Measurements from ENCODE around the gene FAM217B.

FAM217B gene

GRCh38 chr20:59940129-59940955, at the start of gene FAM217B, which contains the start of gene PPP1R3D:
TSS of gene FAM217B (plus strand) at chr20:59940389. CDS start at chr20:59943944, 3,555 bp downstream.
TSS of gene PPP1R3D (minus strand) at chr20:59940305. CDS start at chr20:59939931, 374 bp downstream.
- DNase-seq (ENCODE audit: low read depth) = peak; percentile 82

GRCh38 chr20:59891581-59891980, 48.6 kb upstream of the FAM217B start:
- DNase-seq (ENCODE audit: low read depth) = no peak

DNA sequence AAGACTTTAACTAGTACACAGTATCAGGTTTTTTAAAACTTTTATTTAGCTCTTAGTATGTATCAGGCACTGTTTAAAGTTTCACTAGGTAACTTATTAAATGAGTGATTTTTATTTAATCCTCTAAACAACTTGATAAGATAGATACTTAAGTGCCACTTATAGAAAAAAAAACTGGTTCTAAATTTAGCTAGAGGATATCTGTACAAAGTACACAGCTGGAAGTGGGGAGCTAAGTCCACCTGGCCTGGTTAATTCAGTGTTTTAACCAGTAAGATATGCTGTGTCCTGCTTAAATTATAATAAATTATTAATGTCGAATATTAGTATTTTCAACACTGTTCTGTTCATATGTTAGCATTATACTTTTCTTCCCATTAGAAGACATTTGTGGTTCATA, 44.3 kb upstream of the FAM217B start:
- DNase-seq (ENCODE audit: low read depth) = no peak

- DNase-seq (ENCODE audit: low read depth) = no peak
Measured at GRCh38 chr20:59902470-59902869, 37.7 kb upstream of the FAM217B start.

DNA sequence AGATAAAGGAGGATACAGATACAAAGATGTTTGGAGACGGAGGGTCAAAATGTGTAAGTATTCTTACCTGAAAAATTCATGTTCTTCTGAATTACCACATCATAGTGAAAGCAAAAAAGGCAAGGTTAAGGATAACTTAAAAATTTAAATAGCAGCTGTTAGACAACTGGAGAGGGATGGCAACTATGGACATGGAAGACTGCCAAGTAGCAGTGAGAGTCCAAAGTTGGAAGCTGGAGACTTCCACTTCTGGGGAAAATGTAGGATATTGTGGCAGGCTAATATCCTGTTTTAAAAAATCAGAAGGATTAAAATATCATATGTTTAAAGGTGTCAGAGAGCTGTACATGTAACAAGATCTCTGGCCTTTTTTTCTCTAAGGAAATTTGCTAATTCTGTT, 36.6 kb upstream of the FAM217B start:
- no peak for DNase-seq (ENCODE audit: low read depth)

DNA sequence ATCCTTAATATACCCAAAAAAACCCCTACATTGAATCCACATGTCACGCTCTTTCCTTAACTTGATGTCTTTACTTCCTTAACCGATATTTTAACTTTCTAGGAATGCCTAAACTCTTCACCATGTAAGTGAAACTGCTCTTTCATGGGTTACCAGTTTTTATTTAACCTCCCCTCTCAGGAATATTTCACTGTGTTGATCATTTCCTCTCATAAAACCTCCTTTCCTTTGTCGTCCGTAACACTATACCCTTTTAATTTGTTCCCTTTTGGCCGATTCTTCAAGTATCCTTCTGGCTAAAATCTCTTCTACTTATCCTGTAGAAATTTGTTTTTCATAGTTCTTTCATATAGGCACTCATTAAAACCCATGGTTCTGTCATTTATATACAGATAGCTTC, 31.3 kb upstream of the FAM217B start:
- no peak for DNase-seq (ENCODE audit: low read depth)

DNA sequence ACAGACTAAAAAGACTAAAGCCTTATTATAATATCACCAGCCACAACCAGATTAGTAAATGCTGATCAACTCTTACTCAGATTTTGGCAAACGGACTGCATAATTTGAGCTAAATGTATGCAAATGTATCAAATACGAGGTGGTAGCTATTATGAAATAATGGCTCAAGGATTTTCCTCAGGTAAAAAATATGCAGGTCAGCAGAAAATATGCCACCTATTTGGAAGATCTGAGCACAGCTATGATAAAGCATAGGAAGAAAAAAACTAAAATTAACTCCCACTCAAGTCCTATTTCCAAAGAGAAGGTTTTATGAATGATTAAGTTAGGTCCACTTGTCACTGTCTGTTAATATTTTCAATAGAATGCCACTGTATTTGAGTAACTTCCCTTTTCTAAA, 29.1 kb upstream of the FAM217B start:
- no peak for DNase-seq (ENCODE audit: low read depth)

GRCh38 chr20:59912609-59913008, 27.6 kb upstream of the FAM217B start:
- DNase-seq (ENCODE audit: low read depth) = no peak

DNA sequence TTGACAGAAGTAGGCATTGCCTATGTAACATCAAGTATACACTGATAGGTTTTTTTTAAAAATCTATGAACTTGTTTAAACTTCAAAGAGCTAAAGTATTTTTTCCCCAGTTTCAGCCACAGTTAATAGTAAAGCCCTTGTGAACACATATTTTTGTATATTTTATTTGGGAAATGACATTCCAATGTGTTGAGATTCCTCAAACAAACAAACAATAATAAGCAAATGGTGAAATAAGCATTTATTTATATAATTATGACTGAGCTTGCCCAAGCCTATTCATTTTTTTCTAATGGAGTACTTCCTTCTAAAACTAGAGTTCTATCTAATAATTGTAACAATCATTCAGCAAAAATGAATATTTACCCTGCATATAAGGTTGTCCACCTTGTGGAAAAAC, 19.2 kb upstream of the FAM217B start:
- DNase-seq (ENCODE audit: low read depth) = no peak

GRCh38 chr20:59923514-59923913, 16.7 kb upstream of the FAM217B start:
- DNase-seq (ENCODE audit: low read depth) = no peak

DNA sequence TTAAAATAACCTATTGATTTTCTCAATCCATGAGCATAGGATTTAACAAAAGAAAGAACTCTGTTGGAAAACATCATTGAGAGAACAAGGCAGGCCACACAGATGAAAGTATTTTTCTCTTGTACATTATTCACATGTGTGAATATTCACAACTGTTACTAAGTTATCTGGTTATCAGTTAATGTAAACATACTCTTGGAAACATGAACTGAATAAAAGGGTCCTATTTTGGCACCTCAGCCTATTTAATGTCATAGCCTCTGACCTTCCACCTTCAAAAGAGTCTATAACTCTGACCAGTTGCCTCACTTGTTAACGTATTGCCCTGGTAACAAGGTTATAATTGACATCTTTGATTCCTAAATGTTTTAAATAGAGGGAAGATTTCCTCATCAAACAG, 14.8 kb upstream of the FAM217B start:
- DNase-seq (ENCODE audit: low read depth) = no peak

DNA sequence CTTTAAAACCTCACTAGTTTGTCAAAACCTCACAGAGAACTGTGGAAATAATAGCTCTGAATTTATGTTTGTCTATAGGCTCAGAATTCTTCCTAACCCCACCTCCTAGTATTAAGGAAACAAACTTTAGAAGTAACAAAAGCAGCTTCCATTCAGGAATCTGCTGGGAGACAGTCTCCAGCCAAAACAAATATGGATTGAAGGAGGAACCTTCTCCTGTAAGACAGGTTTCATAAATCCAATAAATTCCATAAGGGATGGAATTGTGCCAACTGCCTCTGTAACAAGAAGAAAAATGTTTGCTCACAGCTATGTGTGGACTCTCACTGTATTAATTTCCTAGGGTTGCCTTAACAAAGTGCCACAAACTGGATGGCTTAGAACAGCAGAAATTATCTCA, 14.3 kb upstream of the FAM217B start:
- DNase-seq (ENCODE audit: low read depth) = no peak

DNA sequence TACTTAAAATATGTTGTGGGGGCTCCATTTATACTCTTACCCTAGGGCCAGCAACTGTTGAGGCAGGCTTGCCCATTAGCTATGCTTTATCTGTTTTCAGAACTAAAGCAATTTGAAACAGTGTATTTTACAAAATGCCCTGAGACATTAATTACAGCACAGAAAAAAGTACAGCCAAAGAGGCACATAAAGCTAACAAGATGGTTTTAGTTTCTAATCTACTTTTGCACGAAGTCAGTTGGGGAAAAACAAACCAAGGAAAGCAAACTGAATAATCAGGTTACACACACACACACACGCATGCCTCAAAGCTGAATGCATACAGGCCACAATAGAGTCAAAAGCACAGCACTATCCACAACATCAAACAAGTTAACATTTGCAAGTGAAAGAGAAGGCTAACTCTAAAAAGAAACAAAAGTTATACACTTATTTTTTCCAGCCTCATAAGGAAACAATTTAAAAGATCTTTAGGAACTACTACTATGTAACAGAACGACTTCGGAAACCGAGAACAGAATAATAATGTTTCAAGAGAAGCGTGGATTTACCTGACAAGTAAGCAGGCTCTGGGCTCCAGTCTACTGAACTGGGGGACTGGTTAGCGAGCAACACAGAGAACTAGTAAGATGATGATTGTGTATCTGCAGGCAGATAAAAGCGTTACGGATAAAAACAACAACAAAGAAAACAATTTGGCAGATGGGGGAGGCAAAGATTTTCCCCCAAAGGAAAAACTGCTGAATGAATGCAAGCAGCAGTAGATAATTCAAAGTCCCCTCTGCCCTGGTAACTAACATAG, 8.5 kb upstream of the FAM217B start:
- no peak for DNase-seq (ENCODE audit: low read depth)

- no peak for DNase-seq (ENCODE audit: low read depth)
Measured at GRCh38 chr20:59932616-59933295, 7.4 kb upstream of the FAM217B start.

DNA sequence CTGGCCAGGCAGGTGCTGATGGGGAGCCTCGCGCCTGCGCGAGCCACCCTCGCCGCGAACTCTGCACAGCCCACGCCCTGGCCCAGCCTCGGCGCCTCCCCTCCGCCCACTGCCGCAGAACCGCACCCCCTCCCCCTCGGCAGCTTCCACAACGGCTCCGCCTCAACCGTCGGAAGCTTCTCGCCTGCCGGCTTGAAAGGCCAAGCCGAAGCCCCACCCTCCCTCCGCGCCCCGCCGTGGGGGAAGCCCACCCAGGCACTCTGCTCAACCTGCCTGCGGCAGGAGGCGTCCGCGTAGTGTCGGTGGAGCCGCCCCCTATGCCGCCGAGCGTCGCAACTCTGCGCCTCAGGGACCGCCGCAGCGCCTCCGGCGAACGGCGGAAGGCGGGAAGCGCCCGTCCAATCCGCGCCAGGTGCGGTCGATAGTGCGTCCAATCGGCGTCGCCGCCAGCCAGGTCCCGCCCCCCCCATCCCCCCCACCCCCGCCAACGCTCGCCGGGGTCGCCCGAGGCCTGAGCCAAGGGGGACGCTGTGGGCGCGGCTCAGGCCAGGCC, 6.8 kb upstream of the FAM217B start, which contains the start of gene SYCP2:
TSS of gene SYCP2 (minus strand) at position 342 of the 553 bp plus-strand sequence. CDS start 11,224 bp downstream, outside the sequence.
- DNase-seq (ENCODE audit: low read depth) = peak; percentile 46

DNA sequence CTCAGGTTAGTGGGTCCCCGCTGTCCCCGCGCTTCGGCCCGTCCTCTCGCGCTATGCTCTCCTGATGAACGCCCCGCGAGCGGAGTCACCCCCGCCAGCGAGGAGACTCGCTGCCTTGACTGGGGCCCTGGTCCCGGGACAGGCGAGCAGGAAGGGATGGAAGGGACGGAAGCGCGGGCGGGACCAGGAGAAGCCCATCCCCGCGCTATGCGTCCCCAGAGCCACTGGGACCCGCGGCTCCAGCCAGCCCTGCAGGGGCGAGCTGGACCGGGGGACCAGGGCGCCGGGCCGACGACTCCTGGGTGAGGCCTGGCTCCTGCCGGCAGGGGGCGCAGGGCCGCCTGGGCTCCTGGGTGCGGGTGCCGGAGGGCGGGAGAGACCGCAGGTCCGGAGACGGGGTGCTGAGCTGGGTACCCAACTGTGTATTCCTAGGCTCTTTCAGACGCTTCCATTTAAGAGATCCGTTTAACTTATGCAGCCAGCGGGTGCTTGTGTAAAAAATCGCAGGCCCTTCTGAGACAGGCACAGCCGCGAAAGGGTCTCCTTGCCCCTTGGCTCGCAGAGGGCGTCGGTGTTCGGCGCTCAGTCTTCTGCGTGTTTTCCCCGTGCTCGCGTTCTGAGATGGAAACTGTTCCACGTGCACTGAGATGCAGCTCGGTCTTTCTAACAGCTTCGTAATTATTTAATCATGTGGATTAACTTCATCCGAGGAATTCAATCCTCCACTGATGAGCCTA, 6.2 kb upstream of the FAM217B start:
- DNase-seq (ENCODE audit: low read depth) = peak; percentile 66

GRCh38 chr20:59935457-59936185, 4.6 kb upstream of the FAM217B start:
- DNase-seq (ENCODE audit: low read depth) = no peak

- DNase-seq (ENCODE audit: low read depth) = no peak
Measured at GRCh38 chr20:59936409-59936808, 3.8 kb upstream of the FAM217B start.

GRCh38 chr20:59937150-59937549, 3.0 kb upstream of the FAM217B start:
- no peak for DNase-seq (ENCODE audit: low read depth)

DNA sequence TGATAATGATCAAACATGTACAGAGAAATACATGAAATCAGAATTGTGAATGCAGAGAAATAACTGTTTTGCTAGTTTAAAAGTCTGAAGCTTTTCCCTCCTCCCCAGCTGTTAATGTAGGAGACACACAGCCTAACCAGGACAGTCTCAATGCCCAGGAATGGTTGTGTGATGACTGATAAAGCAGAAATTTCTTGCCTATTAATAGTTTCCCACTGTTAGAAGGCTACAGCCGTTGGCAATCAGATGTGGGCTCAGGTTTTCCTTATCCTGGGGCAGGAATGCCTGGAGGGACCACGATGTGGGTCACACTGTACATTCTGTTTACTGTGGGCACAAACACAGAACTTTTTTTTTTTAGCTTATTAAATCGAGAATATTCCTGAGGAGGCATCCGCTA, 2.0 kb upstream of the FAM217B start:
- no peak for DNase-seq (ENCODE audit: low read depth)

- DNase-seq (ENCODE audit: low read depth) = no peak
Measured at GRCh38 chr20:59938696-59939051, 1.5 kb upstream of the FAM217B start.

All from stimulated activated CD8-positive, alpha-beta memory T cell treated with anti-CD3 and anti-CD28 coated beads, Interleukin-12 subunit alpha, Interleukin-12 subunit beta, amount 100 ng/mL, for 4 hours (primary cell).